IPS DF 6.9 (cell line): ENCODE measurements around the gene CPXM2.

Source experiments
- DNase-seq: peaks from one replicate; pipeline ENCODE4 v3.0.0-alpha.2; 2013; ENCODE audit warnings: low read depth, low spot score
- H3K27ac ChIP-seq: one replicate; pipeline ENCODE4 v1.5.1; 2013; ENCODE audit warnings: low read length, control low read depth
- H3K27me3 ChIP-seq: 2 replicates; pipeline ENCODE4 v1.6.1; 2013; ENCODE audit warnings: mild to moderate bottlenecking, low read length; ENCODE audit not compliant: control insufficient read depth, insufficient read depth
- H3K36me3 ChIP-seq: 2 replicates; pipeline ENCODE4 v1.6.1; 2013; ENCODE audit warnings: low read length; ENCODE audit not compliant: control insufficient read depth, insufficient read depth
- H3K4me1 ChIP-seq: 2 replicates; pipeline ENCODE4 v1.6.1; 2013; ENCODE audit warnings: low read length; ENCODE audit not compliant: control insufficient read depth, insufficient read depth
- H3K4me3 ChIP-seq: 2 replicates; pipeline ENCODE4 v1.5.1; 2013; ENCODE audit warnings: mild to moderate bottlenecking, low read length
- H3K9me3 ChIP-seq: 2 replicates; pipeline ENCODE4 v1.6.1; 2013; ENCODE audit warnings: low read length, inconsistent platforms; ENCODE audit not compliant: control insufficient read depth, insufficient read depth
- WGBS: extraction: QIAGEN DNeasy Blood & Tissue Kit; methylation state at CpG from one replicate; pipeline ENCODE4 v1.1.7; 2013; ENCODE audit warnings: mixed read lengths, missing lambda C conversion rate; ENCODE audit not compliant: insufficient read length, insufficient coverage; 5-methylcytosine and 5-hydroxymethylcytosine counted together

CPXM2 gene

GRCh38 chr10:123860209-123860608, 31.4 kb downstream of the CPXM2 start:
- Histone ChIP-seq H3K4me3 (no peak overlapping the region), H3K27me3 (no peaks in the 10 kb centered on the region), H3K4me1 (no peaks in the 10 kb centered on the region), H3K9me3 (no peaks in the 10 kb centered on the region; the same call in 1 of the 2 replicates), H3K27ac (no peak overlapping the region), H3K36me3 (no peaks in the 10 kb centered on the region)
- no peak for DNase-seq
- 100% methylated on average over 2 of the region's 5 CpGs for WGBS

DNA sequence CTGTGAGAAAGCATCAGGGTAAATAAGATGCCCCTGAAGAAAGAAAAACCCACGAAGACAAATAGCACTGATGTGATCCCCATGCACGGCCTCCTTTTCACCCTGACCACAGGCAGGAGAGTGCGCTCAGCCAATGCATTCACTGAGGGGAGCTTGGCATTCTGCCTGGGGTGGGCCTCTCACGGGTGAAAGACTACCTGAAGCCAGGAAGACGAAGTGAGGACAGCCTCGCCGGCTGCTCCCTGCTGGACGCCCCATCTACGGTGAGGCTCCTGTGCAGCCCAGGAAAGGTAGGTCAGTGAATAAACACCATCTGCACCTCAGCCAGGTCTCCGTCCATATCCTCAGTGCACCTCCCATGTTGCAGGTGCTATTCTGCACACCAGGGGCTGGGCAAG, 32.0 kb downstream of the CPXM2 start:
- Histone ChIP-seq H3K36me3 (no peaks in the 10 kb centered on the region), H3K27me3 (no peaks in the 10 kb centered on the region), H3K9me3 (no peaks in the 10 kb centered on the region; the same call in 1 of the 2 replicates), H3K4me1 (no peaks in the 10 kb centered on the region), H3K27ac (no peak overlapping the region), H3K4me3 (no peak overlapping the region)
- DNase-seq: no peak
- WGBS: no CpG with 5 or more reads among the region's 10 CpGs

DNA sequence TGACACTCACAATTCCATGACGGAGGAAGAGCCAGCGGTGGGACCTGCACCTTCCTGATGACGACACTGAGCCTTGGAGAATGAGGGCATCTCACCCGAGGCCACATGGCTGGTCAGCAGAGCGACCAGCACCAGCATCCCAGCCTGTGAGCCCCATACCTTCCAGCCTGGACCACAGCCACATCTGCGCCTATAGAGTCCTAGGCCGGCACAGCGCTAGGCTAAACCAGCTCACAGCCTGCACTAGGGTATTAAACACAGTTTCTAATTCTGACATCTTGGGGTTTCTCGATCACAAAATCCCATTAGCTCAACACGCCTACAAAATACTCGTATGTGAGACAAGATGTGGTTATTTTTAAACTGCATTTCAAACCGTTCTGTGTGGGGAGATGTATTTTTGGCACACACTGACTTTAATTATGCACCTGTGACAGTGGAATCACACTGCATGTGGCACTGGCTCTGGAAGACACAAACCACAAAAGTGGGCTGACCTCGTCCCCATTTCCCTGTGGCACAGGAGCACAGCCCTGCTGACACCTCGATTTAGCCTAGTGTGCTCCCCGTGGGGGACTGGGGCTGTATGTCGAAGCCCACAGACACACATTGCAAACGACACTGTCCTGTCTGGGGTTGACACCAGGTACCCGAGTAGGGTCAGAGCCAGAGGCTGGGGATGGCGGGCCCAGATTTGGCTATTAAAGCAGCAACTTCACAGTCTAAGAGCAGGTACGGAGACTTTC, 32.5 kb downstream of the CPXM2 start:
- H3K27me3 ChIP-seq: no peaks in the 10 kb centered on the region
- H3K4me3 ChIP-seq: no peak overlapping the region
- H3K4me1 ChIP-seq: no peaks in the 10 kb centered on the region
- no peak for DNase-seq
- no peaks in the 10 kb centered on the region for H3K36me3 ChIP-seq
- no peak overlapping the region for H3K27ac ChIP-seq
- WGBS: no CpG with 5 or more reads among the region's 20 CpGs
- H3K9me3 ChIP-seq: no peaks in the 10 kb centered on the region; the same call in 1 of the 2 replicates

GRCh38 chr10:123858077-123858681, 33.4 kb downstream of the CPXM2 start:
- Histone ChIP-seq H3K4me1 (no peaks in the 10 kb centered on the region), H3K27ac (no peak overlapping the region), H3K36me3 (no peaks in the 10 kb centered on the region), H3K9me3 (no peaks in the 10 kb centered on the region; the same call in 1 of the 2 replicates), H3K27me3 (no peaks in the 10 kb centered on the region), H3K4me3 (no peak overlapping the region)
- no peak for DNase-seq
- no CpG with 5 or more reads among the region's 9 CpGs for WGBS

- H3K9me3 ChIP-seq: no peaks in the 10 kb centered on the region; the same call in 1 of the 2 replicates
- DNase-seq: no peak
- no peaks in the 10 kb centered on the region for H3K27me3 ChIP-seq
- no peaks in the 10 kb centered on the region for H3K36me3 ChIP-seq
- no CpG with 5 or more reads among the region's 19 CpGs for WGBS
- no peaks in the 10 kb centered on the region for H3K4me1 ChIP-seq
- H3K27ac ChIP-seq: no peak overlapping the region
- H3K4me3 ChIP-seq: no peak overlapping the region
These were observed 34.0 kb downstream of the CPXM2 start for GRCh38 chr10:123857616-123858015.

- Histone ChIP-seq H3K9me3 (no peaks in the 10 kb centered on the region; the same call in 1 of the 2 replicates), H3K4me1 (no peaks in the 10 kb centered on the region), H3K36me3 (no peaks in the 10 kb centered on the region), H3K4me3 (no peak overlapping the region), H3K27ac (no peak overlapping the region), H3K27me3 (no peaks in the 10 kb centered on the region)
- no CpG with 5 or more reads among the region's 7 CpGs for WGBS
- DNase-seq: no peak
These were observed 36.5 kb downstream of the CPXM2 start for GRCh38 chr10:123855008-123855684.

- H3K4me3 ChIP-seq: no peak overlapping the region
- no CpG with 5 or more reads among the region's 7 CpGs for WGBS
- DNase-seq: no peak
- H3K9me3 ChIP-seq: no peaks in the 10 kb centered on the region; the same call in 1 of the 2 replicates
- no peak overlapping the region for H3K27ac ChIP-seq
- H3K27me3 ChIP-seq: no peaks in the 10 kb centered on the region
- no peaks in the 10 kb centered on the region for H3K36me3 ChIP-seq
- H3K4me1 ChIP-seq: no peaks in the 10 kb centered on the region
These were observed 37.1 kb downstream of the CPXM2 start for GRCh38 chr10:123854498-123854897.

DNA sequence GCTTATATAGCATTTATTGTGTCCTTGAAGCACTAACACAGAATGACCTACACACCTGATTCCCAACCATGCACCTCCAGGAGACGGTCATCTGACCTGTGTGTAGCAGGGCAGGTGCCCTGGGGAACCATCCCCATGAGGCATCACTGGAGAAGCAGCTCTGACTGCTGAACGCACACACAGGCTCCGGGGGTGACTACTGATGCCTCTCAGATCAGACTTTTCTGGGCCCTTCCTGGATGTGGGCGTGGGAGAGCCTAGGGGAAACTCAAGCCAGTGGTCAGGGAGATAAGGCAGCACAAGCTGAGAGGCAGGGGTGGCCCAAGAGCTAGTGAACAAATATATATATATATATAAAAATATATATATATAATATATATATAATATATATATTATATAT, 37.6 kb downstream of the CPXM2 start:
- Histone ChIP-seq H3K4me1 (no peaks in the 10 kb centered on the region), H3K27me3 (no peaks in the 10 kb centered on the region), H3K36me3 (no peaks in the 10 kb centered on the region), H3K4me3 (no peak overlapping the region), H3K27ac (no peak overlapping the region), H3K9me3 (no peaks in the 10 kb centered on the region; the same call in 1 of the 2 replicates)
- DNase-seq: no peak
- WGBS: no CpG with 5 or more reads among the region's 4 CpGs

GRCh38 chr10:123852411-123852951, 39.1 kb downstream of the CPXM2 start:
- no peak for DNase-seq
- Histone ChIP-seq H3K4me3 (no peak overlapping the region), H3K27me3 (no peaks in the 10 kb centered on the region), H3K27ac (no peak overlapping the region), H3K36me3 (no peaks in the 10 kb centered on the region), H3K9me3 (no peaks in the 10 kb centered on the region; the same call in 1 of the 2 replicates), H3K4me1 (no peaks in the 10 kb centered on the region)
- 100% methylated on average over 1 of the region's 7 CpGs for WGBS
